ENCODE data around the gene CNN2. TPM values are rescaled to one million over a fixed set of nuclear protein-coding genes. Genes with fewer than 3 reads are reported as not detected.

CNN2 gene
- total and polyA plus RNA-seq, 2 of the 8 experiments (the other 6 are each of a cell fraction or from before 2014, with no cell fraction given), result 189 to 551 TPM

DNA sequence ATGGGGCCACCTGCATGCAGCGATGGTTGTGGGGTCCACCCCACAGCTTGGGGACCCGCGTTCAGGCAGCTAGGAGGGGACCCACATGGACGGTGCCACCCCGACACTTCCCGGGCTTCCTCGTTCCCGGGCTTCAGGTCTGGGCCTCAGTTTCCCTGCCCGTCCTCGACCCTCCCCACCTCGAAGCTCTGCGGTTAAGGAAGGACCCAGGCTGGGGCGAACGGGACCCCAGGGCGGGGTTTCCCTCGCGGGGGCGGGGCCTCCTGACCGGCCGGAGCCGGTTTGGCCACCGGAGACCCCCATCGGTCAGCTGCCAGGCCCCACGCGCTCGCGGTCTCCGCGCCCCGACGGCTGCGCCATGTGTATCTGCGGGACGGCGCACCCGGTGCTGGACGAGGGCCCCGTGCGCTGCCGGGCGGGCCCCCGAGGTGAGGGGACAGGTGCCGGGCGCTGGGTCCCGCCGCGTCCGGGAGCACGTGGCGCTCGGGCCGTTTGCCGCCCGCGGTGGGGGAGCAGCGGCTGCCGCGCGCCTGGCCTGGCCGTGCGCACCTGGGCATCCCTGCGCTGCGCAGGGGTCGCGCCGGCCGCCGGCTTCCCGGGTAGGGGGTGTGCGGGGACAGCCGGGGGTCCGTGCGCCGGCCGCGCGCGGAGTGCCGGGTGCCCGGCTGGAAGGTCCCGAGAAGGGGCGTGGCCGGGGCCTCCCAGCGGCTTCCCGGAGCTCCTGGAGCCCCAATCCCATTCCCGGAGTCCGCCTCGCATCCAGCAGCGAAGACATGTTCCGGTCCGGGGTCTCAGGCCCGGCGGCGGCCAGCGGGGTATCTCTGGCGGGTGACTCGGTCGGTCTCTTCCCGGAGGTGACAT lies 44.8 kb downstream of the CNN2 start (continued):
- TF ChIP-seq ASH2L (IDR thresholded peaks at IDR 0.05; ENCODE audit: low read length), result peak; percentile 53
- peak; percentile 45 for TF ChIP-seq CTBP2 (IDR thresholded peaks at IDR 0.05; ENCODE audit: borderline replicate concordance, insufficient read depth, insufficient read length, low read length)
- 0 out of 2 replicates have a peak, but pooled peaks have one; percentile 31 for TF ChIP-seq GABPA (IDR thresholded peaks at IDR 0.05; ENCODE audit: borderline replicate concordance, insufficient read depth, low read length)
- TF ChIP-seq SIN3A (conservative IDR thresholded peaks at IDR 0.05 in 1 of 2, IDR thresholded peaks at IDR 0.05 in 1 of 2; ENCODE audit: low read depth in 1 of 2, low read length in 2 of 2), result peak in 1 of 2 experiments; percentile 83; a peak in 2 of 4 replicates
- TF ChIP-seq, protein P1, sequence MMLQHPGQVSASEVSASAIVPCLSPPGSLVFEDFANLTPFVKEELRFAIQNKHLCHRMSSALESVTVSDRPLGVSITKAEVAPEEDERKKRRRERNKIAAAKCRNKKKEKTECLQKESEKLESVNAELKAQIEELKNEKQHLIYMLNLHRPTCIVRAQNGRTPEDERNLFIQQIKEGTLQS (IDR thresholded peaks at IDR 0.05; ENCODE audit: insufficient read depth, low read depth, low read length), result no peak

Measured in H1 (cell line).